Measurements from ENCODE around the gene GPR142.
A peak's percentile ranks its signal among the peaks of the same experiment; 100 is the strongest.

Gene GPR142

GRCh38 chr17:74371653-74372147 is 4.4 kb downstream of the GPR142 start:
- TF ChIP-seq EP300 (IDR thresholded peaks at IDR 0.05; ENCODE audit: borderline replicate concordance) (no peak), NFIC (IDR thresholded peaks at IDR 0.05) (no peak), RAD21 (IDR thresholded peaks at IDR 0.05; ENCODE audit: low read depth) (no peak), YY1 (IDR thresholded peaks at IDR 0.05; ENCODE audit: low read depth) (no peak), USF1 (IDR thresholded peaks at IDR 0.05) (no peak), TCF12 (IDR thresholded peaks at IDR 0.05; ENCODE audit: low read depth) (no peak), EGR1 (IDR thresholded peaks at IDR 0.05) (no peak), REST (IDR thresholded peaks at IDR 0.05; ENCODE audit: low read depth) (no peak), CREB1 (IDR thresholded peaks at IDR 0.05; ENCODE audit: low read depth) (no peak), CEBPB (IDR thresholded peaks at IDR 0.05) (no peak), MAX (IDR thresholded peaks at IDR 0.05) (no peak), TAF1 (IDR thresholded peaks at IDR 0.05; ENCODE audit: low read depth) (no peak), FOXM1 (IDR thresholded peaks at IDR 0.05; ENCODE audit: borderline replicate concordance, low read depth) (no peak), TEAD4 (IDR thresholded peaks at IDR 0.05) (no peak), ZBTB7A (IDR thresholded peaks at IDR 0.05; ENCODE audit: low read depth) (no peak)

- TF ChIP-seq MAX (IDR thresholded peaks at IDR 0.05) (no peak), REST (IDR thresholded peaks at IDR 0.05; ENCODE audit: low read depth) (no peak), USF1 (IDR thresholded peaks at IDR 0.05) (no peak), EGR1 (IDR thresholded peaks at IDR 0.05) (no peak), FOXM1 (IDR thresholded peaks at IDR 0.05; ENCODE audit: borderline replicate concordance, low read depth) (no peak), TEAD4 (IDR thresholded peaks at IDR 0.05) (no peak), YY1 (IDR thresholded peaks at IDR 0.05; ENCODE audit: low read depth) (no peak), EP300 (IDR thresholded peaks at IDR 0.05; ENCODE audit: borderline replicate concordance) (no peak)
Observed at GRCh38 chr17:74372426-74372825, 5.1 kb downstream of the GPR142 start.

GRCh38 chr17:74373838-74374606 is 6.7 kb downstream of the GPR142 start:
- TF ChIP-seq TAF1 (IDR thresholded peaks at IDR 0.05; ENCODE audit: low read depth) (no peak), ZBTB7A (IDR thresholded peaks at IDR 0.05; ENCODE audit: low read depth) (no peak)

GRCh38 chr17:74374858-74375257 is 7.6 kb downstream of the GPR142 start:
- TF ChIP-seq NFIC (IDR thresholded peaks at IDR 0.05), result no peak
- no peak for TF ChIP-seq EP300 (IDR thresholded peaks at IDR 0.05; ENCODE audit: borderline replicate concordance)
- TF ChIP-seq MAX (IDR thresholded peaks at IDR 0.05), result no peak
- TF ChIP-seq USF1 (IDR thresholded peaks at IDR 0.05), result no peak
- TF ChIP-seq FOXM1 (IDR thresholded peaks at IDR 0.05; ENCODE audit: borderline replicate concordance, low read depth), result no peak
- TF ChIP-seq RAD21 (IDR thresholded peaks at IDR 0.05; ENCODE audit: low read depth), result no peak
- no peak for TF ChIP-seq TCF12 (IDR thresholded peaks at IDR 0.05; ENCODE audit: low read depth)
- no peak for TF ChIP-seq CEBPB (IDR thresholded peaks at IDR 0.05)

- peak; percentile 99 for TF ChIP-seq RAD21 (IDR thresholded peaks at IDR 0.05; ENCODE audit: low read depth)
- TF ChIP-seq NFIC (IDR thresholded peaks at IDR 0.05), result 0 out of 2 replicates have a peak, but pooled peaks have one; percentile 18
- no peak for TF ChIP-seq YY1 (IDR thresholded peaks at IDR 0.05; ENCODE audit: low read depth)
Observed at GRCh38 chr17:74379495-74380085, 12.3 kb downstream of the GPR142 start.

Measured in Ishikawa (cell line).